ENCODE measurements around the gene AGPAT3.

DNA sequence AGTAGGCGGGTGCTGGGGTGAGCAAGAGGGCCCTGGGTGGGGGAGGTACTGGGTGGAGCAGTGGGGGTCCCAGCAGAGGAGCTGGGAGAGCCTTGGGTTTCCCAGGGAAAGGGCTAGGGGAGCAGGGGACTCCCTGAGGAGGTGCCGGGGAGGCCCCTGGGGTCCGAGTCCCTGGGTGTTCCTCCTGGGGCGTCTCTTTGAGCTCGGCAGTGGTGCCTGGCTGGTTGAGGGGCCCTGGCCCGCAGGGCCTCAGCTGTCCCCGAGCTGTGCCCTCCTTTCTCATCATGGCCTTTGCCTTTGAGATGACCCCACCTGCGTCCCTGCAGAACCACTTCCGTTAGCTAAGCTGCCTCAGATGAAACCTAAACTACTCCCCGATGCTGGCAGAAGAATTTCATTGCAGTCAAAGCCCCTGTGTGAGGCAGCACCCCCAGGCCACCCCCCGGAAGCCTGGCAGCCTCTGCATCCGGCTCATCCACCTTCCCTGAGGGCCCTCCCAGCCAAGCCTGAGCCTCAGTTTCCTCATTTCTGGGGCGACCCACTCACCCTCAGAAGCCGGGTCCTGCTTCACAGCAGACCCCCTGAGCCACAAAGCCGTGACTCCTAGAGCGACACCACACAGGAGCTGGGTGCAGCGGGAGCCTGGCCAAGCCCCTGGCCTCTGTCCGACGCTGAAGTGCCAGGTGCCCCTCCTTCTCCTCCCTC is 103.5 kb downstream of the AGPAT3 start:
- TF ChIP-seq CTCF (IDR thresholded peaks at IDR 0.05) (no peak), POLR2A (IDR thresholded peaks at IDR 0.05; ENCODE audit: low read depth) (no peak), POLR2AphosphoS5 (IDR thresholded peaks at IDR 0.05) (no peak), EP300 (IDR thresholded peaks at IDR 0.05) (no peak)

Measured in esophagus muscularis mucosa (tissue), 4 donors.